ENCODE data around the gene DOCK4. TPM values are rescaled to one million over a fixed set of nuclear protein-coding genes. Genes with fewer than 3 reads are reported as not detected.
"Not testable (repeated sequence)": the region's sequence is repeated elsewhere in the genome, so short reads cannot be mapped to it uniquely, and the experiment has no call there.

The DOCK4 gene
- 18.5 TPM for total RNA-seq
- long read RNA-seq, partial matches to known transcripts, result 3 of 8 reads
- long read RNA-seq, other reads (novel, unspliced or antisense), result 5 of 8 reads

GRCh38 chr7:112206238-112206990 lies at the start of gene DOCK4, which contains the start of gene ZNF277:
Gene DOCK4, minus strand, starts transcription at chr7:112206399. Its CDS starts 261 bp downstream, at chr7:112206138.
Gene ZNF277, plus strand, starts transcription at chr7:112206695. Its CDS starts 22 bp downstream, at chr7:112206717.
- peak; percentile 99 for DNase-seq (ENCODE audit: low spot score)
- intact Hi-C loops (cut with DNase I), result loop anchor here (10.0 kb wide), 3 partner anchors 178 to 288 kb away; no protein-coding TSS in a partner anchor

GRCh38 chr7:112255388-112255720 lies 49.2 kb upstream of the DOCK4 start:
- no peak for DNase-seq (ENCODE audit: low spot score)
- intact Hi-C loops (cut with DNase I), result no loop called here

GRCh38 chr7:112254709-112255387 lies 48.6 kb upstream of the DOCK4 start:
- no peak for DNase-seq (ENCODE audit: low spot score)
- intact Hi-C loops (cut with DNase I), result no loop called here

GRCh38 chr7:112254156-112254555 lies 48.0 kb upstream of the DOCK4 start:
- intact Hi-C loops (cut with DNase I), result no loop called here
- DNase-seq (ENCODE audit: low spot score), result no peak

GRCh38 chr7:112252691-112253090 lies 46.5 kb upstream of the DOCK4 start:
- intact Hi-C loops (cut with DNase I), result no loop called here

GRCh38 chr7:112252141-112252540 lies 45.9 kb upstream of the DOCK4 start:
- DNase-seq (ENCODE audit: low spot score), result no peak
- intact Hi-C loops (cut with DNase I), result no loop called here

More at GRCh38 chr7:112252691-112253090, 46.5 kb upstream of the DOCK4 start:
- no peak for DNase-seq (ENCODE audit: low spot score)

- DNase-seq (ENCODE audit: low spot score); intact Hi-C loops (cut with DNase I): not testable (repeated sequence)
Measured at GRCh38 chr7:112249967-112250366, 43.8 kb upstream of the DOCK4 start.

GRCh38 chr7:112248598-112248997 lies 42.4 kb upstream of the DOCK4 start:
- intact Hi-C loops (cut with DNase I), result no loop called here
- DNase-seq (ENCODE audit: low spot score), result no peak

- intact Hi-C loops (cut with DNase I), result no loop called here
- no peak for DNase-seq (ENCODE audit: low spot score)
Measured at GRCh38 chr7:112238852-112239610, 32.8 kb upstream of the DOCK4 start.

GRCh38 chr7:112238330-112238729 lies 32.1 kb upstream of the DOCK4 start:
- DNase-seq (ENCODE audit: low spot score), result no peak
- intact Hi-C loops (cut with DNase I), result no loop called here

GRCh38 chr7:112236597-112236996 lies 30.4 kb upstream of the DOCK4 start:
- intact Hi-C loops (cut with DNase I), result no loop called here
- no peak for DNase-seq (ENCODE audit: low spot score)

GRCh38 chr7:112234147-112234546 lies 27.9 kb upstream of the DOCK4 start:
- intact Hi-C loops (cut with DNase I), result no loop called here
- DNase-seq (ENCODE audit: low spot score), result no peak

GRCh38 chr7:112233048-112233697 lies 27.0 kb upstream of the DOCK4 start:
- intact Hi-C loops (cut with DNase I), result no loop called here
- no peak for DNase-seq (ENCODE audit: low spot score)

GRCh38 chr7:112232212-112232978 lies 26.2 kb upstream of the DOCK4 start:
- intact Hi-C loops (cut with DNase I), result no loop called here
- DNase-seq (ENCODE audit: low spot score), result no peak

GRCh38 chr7:112228632-112229031 lies 22.4 kb upstream of the DOCK4 start:
- intact Hi-C loops (cut with DNase I), result no loop called here
- DNase-seq (ENCODE audit: low spot score), result no peak

GRCh38 chr7:112226701-112227276 lies 20.6 kb upstream of the DOCK4 start:
- DNase-seq (ENCODE audit: low spot score), result no peak
- intact Hi-C loops (cut with DNase I), result no loop called here

- intact Hi-C loops (cut with DNase I), result no loop called here
- no peak for DNase-seq (ENCODE audit: low spot score)
Measured at GRCh38 chr7:112225006-112225405, 18.8 kb upstream of the DOCK4 start.

GRCh38 chr7:112224186-112224585 lies 18.0 kb upstream of the DOCK4 start:
- intact Hi-C loops (cut with DNase I), result no loop called here
- DNase-seq (ENCODE audit: low spot score), result no peak

GRCh38 chr7:112223310-112223709 lies 17.1 kb upstream of the DOCK4 start:
- DNase-seq (ENCODE audit: low spot score), result no peak
- intact Hi-C loops (cut with DNase I), result no loop called here
